ENCODE data around the gene AKT3. TPM values are rescaled to one million over a fixed set of nuclear protein-coding genes. Genes with fewer than 3 reads are reported as not detected.

The AKT3 gene
- polyA plus RNA-seq, 1 donor (not counting 4 experiments of a cell fraction or from before 2014, with no cell fraction given) = 2.9 TPM

DNA sequence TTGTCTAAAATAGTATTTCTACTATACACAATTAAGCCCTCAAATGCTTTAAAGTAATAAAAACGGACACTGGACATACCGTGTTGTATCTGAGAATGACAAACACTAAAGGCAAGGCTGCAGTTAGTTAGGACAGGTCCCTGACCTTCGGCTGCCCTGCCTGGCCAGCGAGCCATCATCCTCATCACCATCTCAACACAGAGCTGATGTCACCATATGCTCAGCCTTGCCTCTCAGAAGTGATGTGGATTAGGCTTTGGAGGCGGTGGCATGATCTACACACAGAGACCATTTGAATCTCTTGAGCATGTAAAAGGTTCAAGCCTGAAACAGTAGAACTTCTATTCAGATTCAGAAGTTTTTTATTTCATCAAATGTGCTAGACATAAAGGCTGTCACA is 349.5 kb downstream of the AKT3 start:
- TF ChIP-seq, protein P1, sequence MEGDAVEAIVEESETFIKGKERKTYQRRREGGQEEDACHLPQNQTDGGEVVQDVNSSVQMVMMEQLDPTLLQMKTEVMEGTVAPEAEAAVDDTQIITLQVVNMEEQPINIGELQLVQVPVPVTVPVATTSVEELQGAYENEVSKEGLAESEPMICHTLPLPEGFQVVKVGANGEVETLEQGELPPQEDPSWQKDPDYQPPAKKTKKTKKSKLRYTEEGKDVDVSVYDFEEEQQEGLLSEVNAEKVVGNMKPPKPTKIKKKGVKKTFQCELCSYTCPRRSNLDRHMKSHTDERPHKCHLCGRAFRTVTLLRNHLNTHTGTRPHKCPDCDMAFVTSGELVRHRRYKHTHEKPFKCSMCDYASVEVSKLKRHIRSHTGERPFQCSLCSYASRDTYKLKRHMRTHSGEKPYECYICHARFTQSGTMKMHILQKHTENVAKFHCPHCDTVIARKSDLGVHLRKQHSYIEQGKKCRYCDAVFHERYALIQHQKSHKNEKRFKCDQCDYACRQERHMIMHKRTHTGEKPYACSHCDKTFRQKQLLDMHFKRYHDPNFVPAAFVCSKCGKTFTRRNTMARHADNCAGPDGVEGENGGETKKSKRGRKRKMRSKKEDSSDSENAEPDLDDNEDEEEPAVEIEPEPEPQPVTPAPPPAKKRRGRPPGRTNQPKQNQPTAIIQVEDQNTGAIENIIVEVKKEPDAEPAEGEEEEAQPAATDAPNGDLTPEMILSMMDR (optimal IDR thresholded peaks at IDR 0.05 in 1 of 3, IDR thresholded peaks at IDR 0.05 in 1 of 3, conservative IDR thresholded peaks at IDR 0.05 in 1 of 3; ENCODE audit: extremely low read depth in 1 of 3, insufficient read depth in 2 of 3, low read length in 3 of 3) = no peak
- no peak for TF ChIP-seq EZH2 (IDR thresholded peaks at IDR 0.05; ENCODE audit: low read length)
- Histone ChIP-seq H3K79me2 (ENCODE audit: control insufficient read depth, insufficient read depth, low read length) (peaks cover 4% of the 10 kb centered on the region), H3K4me2 (ENCODE audit: control insufficient read depth, extremely low read depth, insufficient read depth, low read depth, low read length) (no peak overlapping the region), H3K36me3 (ENCODE audit: control insufficient read depth in 2 of 2, extremely low read depth in 1 of 2, insufficient read depth in 2 of 2, low read length in 2 of 2) (no peaks in the 10 kb centered on the region), H2AFZ (ENCODE audit: control insufficient read depth, low read length) (no peak overlapping the region), H3K9me1 (ENCODE audit: control insufficient read depth, extremely low read depth, insufficient read depth, low read length) (no peaks in the 10 kb centered on the region), H3K9ac (ENCODE audit: control insufficient read depth, extremely low read depth, insufficient read depth, low read length) (no peak overlapping the region), H3K27ac (ENCODE audit: control insufficient read depth, insufficient read depth, low read length) (no peak overlapping the region), H3K4me3 (ENCODE audit: control insufficient read depth in 2 of 3, extremely low read depth in 1 of 3, insufficient read depth in 2 of 3, low read depth in 1 of 3, low read length in 3 of 3) (no peak overlapping the region), H3K27me3 (ENCODE audit: control insufficient read depth, extremely low read depth, insufficient read depth, low read length) (no peaks in the 10 kb centered on the region), H4K20me1 (ENCODE audit: control insufficient read depth, extremely low read depth, insufficient read depth, low read length) (no peaks in the 10 kb centered on the region), H3K9me3 (ENCODE audit: control insufficient read depth, low read depth, low read length) (no peaks in the 10 kb centered on the region), H3K4me1 (ENCODE audit: control insufficient read depth, extremely low read depth, insufficient read depth, low read length) (peaks cover 8% of the 10 kb centered on the region)
- FAIRE-seq = no peak
- dilution Hi-C loops (cut with MboI; ENCODE audit: extremely low pct_ligation_motif_present, low sequenced_read_pairs) = no loop called here
- no peak for DNase-seq (ENCODE audit: low read depth, low spot score)

DNA sequence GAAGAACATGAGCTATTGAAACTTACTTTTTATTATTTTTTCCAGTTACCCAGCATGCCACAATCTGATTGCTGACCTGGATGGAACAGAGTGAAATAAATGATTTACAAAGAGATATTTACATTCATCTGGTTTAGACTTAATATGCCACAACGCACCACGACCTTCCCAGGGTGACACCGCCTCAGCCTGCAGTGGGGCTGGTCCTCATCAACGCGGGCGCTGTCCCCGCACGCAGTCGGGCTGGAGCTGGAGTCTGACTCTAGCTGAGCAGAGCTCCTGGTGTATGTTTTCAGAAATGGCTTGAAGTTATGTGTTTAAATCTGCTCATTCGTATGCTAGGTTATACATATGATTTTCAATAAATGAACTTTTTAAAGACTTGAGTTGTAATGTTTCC is 350.3 kb downstream of the AKT3 start:
- FAIRE-seq = no peak
- no peak overlapping the region for H3K4me3 ChIP-seq (ENCODE audit: control insufficient read depth in 2 of 3, extremely low read depth in 1 of 3, insufficient read depth in 2 of 3, low read depth in 1 of 3, low read length in 3 of 3)
- H3K27ac ChIP-seq (ENCODE audit: control insufficient read depth, insufficient read depth, low read length) = no peak overlapping the region
- no peak for TF ChIP-seq EZH2 (IDR thresholded peaks at IDR 0.05; ENCODE audit: low read length)
- no peak overlapping the region for H2AFZ ChIP-seq (ENCODE audit: control insufficient read depth, low read length)
- H3K9me1 ChIP-seq (ENCODE audit: control insufficient read depth, extremely low read depth, insufficient read depth, low read length) = no peaks in the 10 kb centered on the region
- no peaks in the 10 kb centered on the region for H3K9me3 ChIP-seq (ENCODE audit: control insufficient read depth, low read depth, low read length)
- no peaks in the 10 kb centered on the region for H3K27me3 ChIP-seq (ENCODE audit: control insufficient read depth, extremely low read depth, insufficient read depth, low read length)
- no peaks in the 10 kb centered on the region for H4K20me1 ChIP-seq (ENCODE audit: control insufficient read depth, extremely low read depth, insufficient read depth, low read length)
- H3K4me2 ChIP-seq (ENCODE audit: control insufficient read depth, extremely low read depth, insufficient read depth, low read depth, low read length) = no peak overlapping the region
- peaks cover 8% of the 10 kb centered on the region for H3K4me1 ChIP-seq (ENCODE audit: control insufficient read depth, extremely low read depth, insufficient read depth, low read length)
- dilution Hi-C loops (cut with MboI; ENCODE audit: extremely low pct_ligation_motif_present, low sequenced_read_pairs) = no loop called here
- no peak for DNase-seq (ENCODE audit: low read depth, low spot score)
- peaks cover 6% of the 10 kb centered on the region for H3K79me2 ChIP-seq (ENCODE audit: control insufficient read depth, insufficient read depth, low read length)
- no peak overlapping the region for H3K9ac ChIP-seq (ENCODE audit: control insufficient read depth, extremely low read depth, insufficient read depth, low read length)
- H3K36me3 ChIP-seq (ENCODE audit: control insufficient read depth in 2 of 2, extremely low read depth in 1 of 2, insufficient read depth in 2 of 2, low read length in 2 of 2) = no peaks in the 10 kb centered on the region

DNA sequence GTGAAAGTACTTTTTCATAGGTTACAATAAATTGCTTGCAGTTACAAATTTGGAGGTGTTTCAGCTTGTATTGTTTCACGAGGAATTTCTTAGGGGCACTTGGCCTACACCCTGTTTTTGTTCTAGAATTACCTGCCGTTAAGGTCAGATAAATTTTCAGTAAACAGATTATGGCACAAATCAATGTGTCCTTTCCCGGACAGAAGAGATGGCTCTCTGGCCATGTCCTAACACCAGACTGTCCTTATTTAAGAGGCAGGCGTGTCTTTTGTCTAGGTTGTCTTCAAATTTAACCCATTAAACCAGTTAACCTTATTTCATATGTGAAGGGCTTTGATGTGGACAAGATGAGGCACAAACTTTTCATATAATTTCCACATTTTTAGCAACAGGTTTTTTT is 350.8 kb downstream of the AKT3 start:
- H3K9me3 ChIP-seq (ENCODE audit: control insufficient read depth, low read depth, low read length) = no peaks in the 10 kb centered on the region
- DNase-seq (ENCODE audit: low read depth, low spot score) (no peak), FAIRE-seq (no peak)
- dilution Hi-C loops (cut with MboI; ENCODE audit: extremely low pct_ligation_motif_present, low sequenced_read_pairs) = no loop called here
- H3K79me2 ChIP-seq (ENCODE audit: control insufficient read depth, insufficient read depth, low read length) = peaks cover 6% of the 10 kb centered on the region
- TF ChIP-seq, protein P1 (optimal IDR thresholded peaks at IDR 0.05 in 1 of 3, IDR thresholded peaks at IDR 0.05 in 1 of 3, conservative IDR thresholded peaks at IDR 0.05 in 1 of 3; ENCODE audit: extremely low read depth in 1 of 3, insufficient read depth in 2 of 3, low read length in 3 of 3) = no peak
- no peak for TF ChIP-seq EZH2 (IDR thresholded peaks at IDR 0.05; ENCODE audit: low read length)
- H3K36me3 ChIP-seq (ENCODE audit: control insufficient read depth in 2 of 2, extremely low read depth in 1 of 2, insufficient read depth in 2 of 2, low read length in 2 of 2) = no peaks in the 10 kb centered on the region
- H3K4me1 ChIP-seq (ENCODE audit: control insufficient read depth, extremely low read depth, insufficient read depth, low read length) = peaks cover 8% of the 10 kb centered on the region
- H3K27me3 ChIP-seq (ENCODE audit: control insufficient read depth, extremely low read depth, insufficient read depth, low read length) = no peaks in the 10 kb centered on the region
- H3K9me1 ChIP-seq (ENCODE audit: control insufficient read depth, extremely low read depth, insufficient read depth, low read length) = no peaks in the 10 kb centered on the region
- no peaks in the 10 kb centered on the region for H4K20me1 ChIP-seq (ENCODE audit: control insufficient read depth, extremely low read depth, insufficient read depth, low read length)
- no peak overlapping the region for H3K9ac ChIP-seq (ENCODE audit: control insufficient read depth, extremely low read depth, insufficient read depth, low read length)
- H3K27ac ChIP-seq (ENCODE audit: control insufficient read depth, insufficient read depth, low read length) = no peak overlapping the region
- H3K4me2 ChIP-seq (ENCODE audit: control insufficient read depth, extremely low read depth, insufficient read depth, low read depth, low read length) = no peak overlapping the region
- no peak overlapping the region for H3K4me3 ChIP-seq (ENCODE audit: control insufficient read depth in 2 of 3, extremely low read depth in 1 of 3, insufficient read depth in 2 of 3, low read depth in 1 of 3, low read length in 3 of 3)
- no peak overlapping the region for H2AFZ ChIP-seq (ENCODE audit: control insufficient read depth, low read length)
